WI38 (cell line): ENCODE measurements around the gene COX11.

Source experiments
- H3K4me3 ChIP-seq: 2 replicates; pipeline ENCODE4 v1.5.1; 2011; ENCODE audit warnings: low read depth, mild to moderate bottlenecking, control low read depth, low read length
- CTCF ChIP-seq: IDR thresholded peaks from 2 replicates; pipeline ENCODE4 v1.5.1; 2012; ENCODE audit warnings: low read depth, mild to moderate bottlenecking, control low read depth, low read length

The COX11 gene, protein sequence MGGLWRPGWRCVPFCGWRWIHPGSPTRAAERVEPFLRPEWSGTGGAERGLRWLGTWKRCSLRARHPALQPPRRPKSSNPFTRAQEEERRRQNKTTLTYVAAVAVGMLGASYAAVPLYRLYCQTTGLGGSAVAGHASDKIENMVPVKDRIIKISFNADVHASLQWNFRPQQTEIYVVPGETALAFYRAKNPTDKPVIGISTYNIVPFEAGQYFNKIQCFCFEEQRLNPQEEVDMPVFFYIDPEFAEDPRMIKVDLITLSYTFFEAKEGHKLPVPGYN

GRCh38 chr17:54968262-54968987 is at the start of gene COX11, which contains the start of gene STXBP4:
TSS of gene COX11 (minus strand) at chr17:54968654. CDS start at chr17:54968646, 8 bp downstream.
TSS of gene STXBP4 (plus strand) at chr17:54968765. CDS start at chr17:54986220, 17,455 bp downstream.
- H3K4me3 ChIP-seq = peak within 1 kb of the TSS; percentile 97
- TF ChIP-seq CTCF = 0 out of 2 replicates have a peak, but pooled peaks have one; percentile 31

DNA sequence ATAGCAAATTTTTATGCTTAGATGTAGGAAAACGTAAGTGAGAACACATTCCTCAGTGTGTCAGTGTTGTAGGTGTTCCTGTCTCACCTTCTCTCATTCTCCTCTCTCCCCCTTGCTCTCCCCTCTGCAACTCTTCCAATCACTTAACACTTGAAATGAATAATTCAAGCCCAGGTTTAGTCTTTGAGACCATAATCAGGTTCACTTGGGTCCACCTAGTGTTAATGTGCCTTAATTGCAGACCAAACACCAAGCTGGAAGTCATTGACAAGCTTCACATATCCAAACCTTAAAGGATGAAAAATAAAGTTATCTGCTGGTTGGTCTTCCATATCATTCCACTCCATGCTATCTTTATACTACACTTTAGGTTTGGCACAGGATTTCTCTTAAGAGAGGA is 37.1 kb upstream of the COX11 start:
- TF ChIP-seq CTCF = peak; percentile 37; the same call in 1 of the 2 replicates
- no peak overlapping the region for H3K4me3 ChIP-seq

DNA sequence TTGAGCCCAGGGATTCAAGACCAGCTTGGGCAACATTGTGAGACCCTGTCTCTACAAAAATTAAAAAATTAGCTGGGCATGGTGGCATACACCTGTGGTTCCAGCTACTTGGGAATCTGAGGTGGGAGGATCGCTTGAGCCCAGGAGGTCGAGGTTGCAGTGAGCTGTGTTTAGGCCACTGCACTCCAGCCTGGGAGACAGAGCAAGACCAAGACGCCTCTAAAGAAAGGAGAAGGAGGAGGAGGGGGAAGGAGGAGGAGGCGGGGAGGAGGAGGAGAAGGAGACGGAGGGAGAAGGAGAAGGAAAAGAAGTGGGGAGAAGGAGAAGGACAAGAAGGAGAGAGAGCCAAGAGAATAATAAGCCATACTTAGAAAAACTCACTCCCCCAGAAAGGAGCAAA is 36.0 kb upstream of the COX11 start:
- no peak for TF ChIP-seq CTCF
- no peak overlapping the region for H3K4me3 ChIP-seq

DNA sequence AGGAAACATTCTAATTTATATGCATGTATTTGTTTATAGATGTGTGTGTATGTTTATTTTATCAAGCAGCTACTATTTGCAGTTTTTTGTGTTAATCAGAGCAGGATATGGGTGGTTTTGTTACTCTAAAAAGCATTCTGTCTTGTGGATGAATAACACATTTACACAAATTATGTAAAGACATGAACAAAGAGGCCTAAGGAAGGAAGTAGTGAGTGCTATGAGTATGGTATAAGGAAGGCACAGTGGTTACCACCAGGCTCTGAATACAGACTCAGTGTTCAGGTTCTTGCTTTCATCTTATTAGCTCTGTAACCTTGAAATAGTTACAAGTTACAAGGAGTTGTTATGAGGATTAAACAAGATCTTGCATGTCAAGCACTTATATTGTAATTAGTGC is 34.0 kb upstream of the COX11 start:
- no peak for TF ChIP-seq CTCF
- H3K4me3 ChIP-seq = no peak overlapping the region

DNA sequence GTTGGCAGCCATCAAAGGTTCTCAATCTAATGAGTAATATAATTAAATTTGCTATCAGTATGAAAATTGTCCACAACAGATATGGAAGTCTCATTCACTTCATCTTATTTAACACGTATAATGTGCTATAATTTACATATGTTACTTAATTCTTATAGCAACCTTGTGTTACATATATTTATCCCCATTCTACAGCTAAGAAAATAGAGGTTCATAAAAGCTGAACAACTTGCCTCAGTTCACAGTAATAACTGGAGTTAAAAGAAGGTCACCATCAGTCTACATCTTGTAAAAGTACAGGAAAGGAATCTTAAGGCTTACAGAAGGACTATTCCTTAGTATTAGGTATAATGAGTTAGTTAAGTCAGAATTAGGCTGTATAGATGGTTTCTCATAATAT is 28.0 kb upstream of the COX11 start:
- no peak overlapping the region for H3K4me3 ChIP-seq
- no peak for TF ChIP-seq CTCF

DNA sequence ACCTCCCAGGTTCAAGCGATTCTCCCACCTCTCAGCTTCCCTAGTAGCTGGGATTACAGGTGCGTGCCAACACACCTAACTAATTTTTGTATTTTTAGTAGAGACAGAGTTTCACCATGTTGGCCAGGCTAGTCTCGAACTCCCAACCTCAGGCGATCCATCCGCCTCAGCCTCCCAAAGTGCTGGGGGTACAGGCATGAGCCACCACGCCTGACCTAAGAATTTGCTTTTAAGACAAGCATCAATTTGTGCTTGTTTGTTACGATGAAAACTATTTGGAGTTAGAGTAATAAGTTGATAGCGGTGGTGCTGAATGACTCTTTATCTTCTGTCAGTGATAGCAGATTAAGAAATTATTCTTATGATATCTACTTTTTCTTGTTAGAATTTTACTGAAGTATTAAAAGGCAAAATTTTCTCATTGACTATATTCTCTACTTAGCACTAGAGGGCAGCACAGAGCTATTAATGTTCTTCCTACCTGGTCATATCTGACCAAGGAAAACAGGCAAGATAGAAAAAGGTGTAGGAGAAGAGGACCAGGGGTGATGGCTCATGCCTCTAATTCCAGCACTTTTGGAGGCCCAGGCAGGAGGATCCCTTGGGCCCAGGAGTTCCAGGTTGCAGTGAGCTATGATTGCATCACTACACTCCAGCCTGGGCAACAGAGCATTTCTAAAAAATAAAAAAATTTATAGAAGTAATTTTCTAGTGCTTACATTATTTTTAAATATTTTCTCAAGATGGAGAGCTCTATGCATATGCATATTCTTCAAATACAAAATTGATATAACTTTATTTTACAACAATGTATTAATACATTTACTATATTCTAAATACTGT is 24.6 kb upstream of the COX11 start:
- no peak overlapping the region for H3K4me3 ChIP-seq
- 0 out of 2 replicates have a peak, but pooled peaks have one; percentile 17 for TF ChIP-seq CTCF
